Measurements from ENCODE around the gene SPATA13. TPM values are rescaled to one million over a fixed set of nuclear protein-coding genes. Genes with fewer than 3 reads are reported as not detected.

SPATA13 gene
- total RNA-seq, 3 donors from 2014 or later, result 6.6 to 84.7 (median 58.7) TPM

DNA sequence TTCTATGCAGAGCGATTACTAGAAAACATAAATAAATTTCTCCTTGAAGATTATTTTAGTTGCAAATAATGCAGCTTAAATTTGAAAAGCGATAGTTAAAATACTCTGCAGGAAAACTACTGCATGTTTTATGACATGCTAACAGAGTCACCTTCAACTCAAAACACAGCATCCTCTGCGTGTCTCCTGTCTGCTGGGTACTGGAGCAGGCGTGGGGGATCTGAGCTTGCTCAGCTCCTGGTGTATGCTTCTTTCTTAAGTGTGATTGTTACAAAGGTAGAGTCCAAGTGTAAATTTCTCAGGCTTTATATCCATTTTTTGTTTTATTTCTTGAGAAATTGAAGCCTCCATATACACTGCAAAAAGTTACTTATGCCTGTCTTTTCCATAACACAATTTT is 15.3 kb downstream of the SPATA13 start:
- DNase-seq (ENCODE audit: low spot score in 2 of 2), result no peak
- TF ChIP-seq, protein P1, sequence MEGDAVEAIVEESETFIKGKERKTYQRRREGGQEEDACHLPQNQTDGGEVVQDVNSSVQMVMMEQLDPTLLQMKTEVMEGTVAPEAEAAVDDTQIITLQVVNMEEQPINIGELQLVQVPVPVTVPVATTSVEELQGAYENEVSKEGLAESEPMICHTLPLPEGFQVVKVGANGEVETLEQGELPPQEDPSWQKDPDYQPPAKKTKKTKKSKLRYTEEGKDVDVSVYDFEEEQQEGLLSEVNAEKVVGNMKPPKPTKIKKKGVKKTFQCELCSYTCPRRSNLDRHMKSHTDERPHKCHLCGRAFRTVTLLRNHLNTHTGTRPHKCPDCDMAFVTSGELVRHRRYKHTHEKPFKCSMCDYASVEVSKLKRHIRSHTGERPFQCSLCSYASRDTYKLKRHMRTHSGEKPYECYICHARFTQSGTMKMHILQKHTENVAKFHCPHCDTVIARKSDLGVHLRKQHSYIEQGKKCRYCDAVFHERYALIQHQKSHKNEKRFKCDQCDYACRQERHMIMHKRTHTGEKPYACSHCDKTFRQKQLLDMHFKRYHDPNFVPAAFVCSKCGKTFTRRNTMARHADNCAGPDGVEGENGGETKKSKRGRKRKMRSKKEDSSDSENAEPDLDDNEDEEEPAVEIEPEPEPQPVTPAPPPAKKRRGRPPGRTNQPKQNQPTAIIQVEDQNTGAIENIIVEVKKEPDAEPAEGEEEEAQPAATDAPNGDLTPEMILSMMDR (IDR thresholded peaks at IDR 0.05), result no peak
- TF ChIP-seq POLR2A (IDR thresholded peaks at IDR 0.05) (no peak), POLR2AphosphoS5 (IDR thresholded peaks at IDR 0.05) (no peak)
- Histone ChIP-seq H3K4me3 (no peak overlapping the region), H3K36me3 (no peaks in the 10 kb centered on the region), H3K27me3 (no peaks in the 10 kb centered on the region), H3K27ac (no peak overlapping the region), H3K9me3 (no peaks in the 10 kb centered on the region), H3K4me1 (no peaks in the 10 kb centered on the region)
- intact Hi-C loops (cut with DNase I; ENCODE audit: low total_unique reads), result no loop called here

DNA sequence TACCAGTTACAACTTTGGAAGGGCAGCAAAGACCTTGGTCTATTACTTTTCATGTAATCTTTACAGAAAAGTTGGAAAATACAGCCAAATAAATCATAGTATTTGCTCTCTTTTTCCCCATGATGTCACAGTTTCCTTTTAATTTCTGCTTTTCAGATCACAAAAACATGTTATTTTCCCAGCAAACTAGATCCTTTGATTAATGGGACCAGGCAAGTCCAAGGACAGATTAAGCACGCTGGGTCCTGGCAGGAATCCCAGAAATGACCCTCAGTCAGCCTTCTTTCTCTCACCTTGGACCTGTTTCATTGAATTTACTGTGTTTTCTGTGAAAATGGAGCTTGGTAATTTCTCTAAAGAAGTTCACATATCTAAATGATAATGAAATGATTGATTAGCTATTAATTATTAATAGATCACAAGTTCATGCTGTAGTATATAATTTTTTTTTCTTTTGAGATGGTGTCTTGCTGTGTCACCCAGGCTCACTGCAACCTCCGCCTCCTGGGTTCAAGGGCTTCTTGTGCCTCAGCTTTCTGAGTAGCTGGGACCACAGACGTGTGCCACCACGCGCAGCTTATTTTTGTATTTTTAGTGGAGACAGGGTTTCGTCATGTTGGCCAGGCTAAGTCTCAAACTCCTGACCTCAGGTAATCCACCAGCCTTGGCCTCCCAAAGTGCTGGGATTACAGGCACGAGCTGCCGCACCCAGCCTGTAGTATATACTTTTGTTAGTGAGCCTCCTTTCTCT is 16.0 kb downstream of the SPATA13 start:
- DNase-seq (ENCODE audit: low spot score in 2 of 2), result no peak
- Histone ChIP-seq H3K9me3 (no peaks in the 10 kb centered on the region), H3K4me1 (no peaks in the 10 kb centered on the region), H3K27ac (no peak overlapping the region), H3K4me3 (no peak overlapping the region), H3K27me3 (no peaks in the 10 kb centered on the region), H3K36me3 (no peaks in the 10 kb centered on the region)
- no peak for TF ChIP-seq POLR2A (IDR thresholded peaks at IDR 0.05)
- TF ChIP-seq, protein P1 (IDR thresholded peaks at IDR 0.05), result no peak
- intact Hi-C loops (cut with DNase I; ENCODE audit: low total_unique reads), result no loop called here

DNA sequence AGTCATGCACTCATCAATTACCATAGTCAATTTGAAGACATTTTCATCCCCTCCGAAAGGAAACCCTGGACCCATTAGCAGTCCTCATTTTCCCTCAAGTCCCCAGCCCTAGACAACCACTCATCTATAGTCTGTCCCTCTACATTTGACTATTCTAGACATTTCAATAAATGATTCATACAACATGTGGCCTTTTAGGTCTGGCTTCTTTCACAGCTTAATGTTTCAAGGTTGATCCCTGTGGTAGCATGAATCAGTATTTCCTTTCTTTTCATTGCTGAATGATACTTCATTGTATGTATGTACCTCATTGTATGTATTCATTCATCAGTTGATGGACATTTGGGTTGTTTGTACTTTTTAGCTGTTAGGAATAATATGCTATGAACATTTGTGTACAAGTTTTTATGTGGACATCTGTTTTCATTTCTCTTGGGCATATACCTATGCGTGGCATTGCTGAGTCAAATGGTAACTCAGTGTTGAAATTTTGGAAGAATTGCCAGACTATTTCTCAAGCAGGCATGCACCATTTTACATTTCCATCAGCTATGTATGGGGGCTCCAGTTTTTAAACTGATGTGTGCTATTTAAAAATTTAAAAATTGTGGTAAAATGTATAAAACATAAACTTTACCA is 18.4 kb downstream of the SPATA13 start:
- intact Hi-C loops (cut with DNase I; ENCODE audit: low total_unique reads), result no loop called here
- H3K27me3 ChIP-seq, result no peaks in the 10 kb centered on the region
- H3K4me3 ChIP-seq, result no peak overlapping the region
- TF ChIP-seq POLR2AphosphoS5 (IDR thresholded peaks at IDR 0.05), result no peak
- H3K27ac ChIP-seq, result no peak overlapping the region
- DNase-seq (ENCODE audit: low spot score in 2 of 2), result no peak
- no peaks in the 10 kb centered on the region for H3K4me1 ChIP-seq
- no peaks in the 10 kb centered on the region for H3K9me3 ChIP-seq
- H3K36me3 ChIP-seq, result no peaks in the 10 kb centered on the region

DNA sequence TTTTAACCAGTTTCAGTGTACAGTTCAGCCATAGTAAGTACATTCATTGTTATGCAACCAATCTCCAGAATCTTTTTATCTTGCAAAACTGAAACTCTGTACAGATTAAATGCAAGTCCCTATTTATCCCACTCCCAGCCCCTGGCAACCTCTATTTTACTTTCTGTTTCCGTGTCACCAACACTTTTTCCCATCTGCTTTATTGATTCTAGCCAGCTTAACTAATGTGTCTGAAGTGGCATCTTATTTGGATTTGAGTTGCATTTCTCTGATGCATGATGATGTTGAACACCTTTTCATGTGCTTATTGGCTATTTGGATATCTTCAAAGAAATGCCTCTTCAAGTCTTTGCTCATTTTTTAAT is 18.9 kb downstream of the SPATA13 start:
- no peaks in the 10 kb centered on the region for H3K27me3 ChIP-seq
- H3K9me3 ChIP-seq, result no peaks in the 10 kb centered on the region
- intact Hi-C loops (cut with DNase I; ENCODE audit: low total_unique reads), result no loop called here
- no peak overlapping the region for H3K4me3 ChIP-seq
- DNase-seq (ENCODE audit: low spot score in 2 of 2), result no peak
- no peaks in the 10 kb centered on the region for H3K4me1 ChIP-seq
- TF ChIP-seq POLR2A (IDR thresholded peaks at IDR 0.05), result no peak
- no peak for TF ChIP-seq POLR2AphosphoS5 (IDR thresholded peaks at IDR 0.05)
- TF ChIP-seq, protein P1 (IDR thresholded peaks at IDR 0.05), result no peak
- H3K36me3 ChIP-seq, result no peaks in the 10 kb centered on the region
- H3K27ac ChIP-seq, result no peak overlapping the region

DNA sequence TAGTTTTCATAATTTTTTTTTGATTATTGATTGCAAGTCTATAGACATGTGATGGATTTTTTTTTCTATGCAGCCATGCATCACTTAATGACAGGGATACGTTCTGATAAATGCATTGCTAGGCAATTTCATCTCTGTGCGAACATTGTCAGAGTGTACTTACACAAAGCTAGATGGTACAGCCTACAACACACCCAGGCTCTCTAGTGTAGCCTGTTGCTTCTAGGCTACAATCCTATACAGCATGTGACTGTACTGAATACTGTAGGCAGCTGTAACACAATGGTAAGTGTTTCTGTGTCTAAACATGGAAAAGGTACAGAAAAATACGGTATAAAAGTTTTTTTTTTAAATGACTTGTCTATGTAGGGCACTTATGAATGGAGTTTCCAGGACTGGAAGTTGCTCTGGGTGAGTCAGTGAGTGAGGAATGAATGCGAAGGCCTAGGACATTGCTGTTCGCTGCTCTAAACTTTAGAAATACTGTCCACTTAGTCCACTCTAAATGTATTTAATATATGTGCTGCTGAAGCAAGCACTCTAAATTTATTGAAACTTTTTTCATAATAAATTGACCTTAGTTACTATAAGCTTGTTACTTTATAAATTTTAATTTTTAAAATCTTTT is 20.3 kb downstream of the SPATA13 start:
- intact Hi-C loops (cut with DNase I; ENCODE audit: low total_unique reads), result no loop called here
- Histone ChIP-seq H3K27me3 (no peaks in the 10 kb centered on the region), H3K27ac (no peak overlapping the region)

More for the DNA sequence above, 20.3 kb downstream of the SPATA13 start:
- H3K4me3 ChIP-seq, result no peak overlapping the region
- TF ChIP-seq POLR2AphosphoS5 (IDR thresholded peaks at IDR 0.05), result no peak
- H3K36me3 ChIP-seq, result no peaks in the 10 kb centered on the region
- H3K4me1 ChIP-seq, result no peaks in the 10 kb centered on the region
- no peaks in the 10 kb centered on the region for H3K9me3 ChIP-seq
- no peak for DNase-seq (ENCODE audit: low spot score in 2 of 2)
